ENCODE measurements around the gene NAA16. TPM values are rescaled to one million over a fixed set of nuclear protein-coding genes. Genes with fewer than 3 reads are reported as not detected.

NAA16 gene
- total RNA-seq, 2 donors from 2014 or later = 28.3 to 36.3 TPM

DNA sequence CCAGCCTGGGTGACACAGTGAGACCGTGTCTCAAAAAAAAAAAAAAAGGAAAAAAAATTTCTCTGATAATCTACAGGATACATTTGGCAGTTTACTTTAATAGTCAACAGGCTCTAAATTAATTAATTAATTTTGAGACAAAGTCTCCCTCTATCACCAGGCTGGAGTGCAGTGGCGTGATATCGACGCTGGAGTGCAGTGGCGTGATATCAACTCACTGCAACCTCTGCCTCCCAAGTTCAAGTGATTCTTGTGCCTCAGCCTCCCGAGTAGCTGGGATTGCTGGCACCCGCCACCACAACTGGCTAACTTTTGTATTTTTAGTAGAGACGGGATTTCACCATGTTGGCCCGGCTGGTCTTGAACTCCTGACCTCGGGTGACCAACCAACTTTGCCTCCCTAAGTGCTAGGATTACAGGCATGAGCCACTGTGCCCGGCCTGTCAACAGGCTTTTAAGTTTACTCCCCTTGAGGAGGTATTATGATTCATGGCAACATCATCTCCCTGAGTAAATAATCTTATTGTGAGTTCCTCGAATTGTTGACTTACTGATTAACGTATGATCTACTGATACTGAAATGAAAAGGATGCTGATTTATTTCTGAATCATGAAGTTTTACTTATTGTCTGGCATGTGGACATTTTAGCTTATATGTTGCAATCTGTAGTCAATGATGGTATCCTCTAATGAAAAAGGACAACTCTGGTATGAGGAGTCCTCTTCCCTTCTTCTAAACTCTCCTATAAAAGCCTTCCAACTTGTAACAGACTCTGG is 26.4 kb upstream of the NAA16 start:
- no peaks in the 10 kb centered on the region for H3K27me3 ChIP-seq (replicated peaks; ENCODE audit: insufficient read depth)
- no peaks in the 10 kb centered on the region for H3K9me3 ChIP-seq
- H3K27ac ChIP-seq = no peak overlapping the region
- TF ChIP-seq, protein P1, sequence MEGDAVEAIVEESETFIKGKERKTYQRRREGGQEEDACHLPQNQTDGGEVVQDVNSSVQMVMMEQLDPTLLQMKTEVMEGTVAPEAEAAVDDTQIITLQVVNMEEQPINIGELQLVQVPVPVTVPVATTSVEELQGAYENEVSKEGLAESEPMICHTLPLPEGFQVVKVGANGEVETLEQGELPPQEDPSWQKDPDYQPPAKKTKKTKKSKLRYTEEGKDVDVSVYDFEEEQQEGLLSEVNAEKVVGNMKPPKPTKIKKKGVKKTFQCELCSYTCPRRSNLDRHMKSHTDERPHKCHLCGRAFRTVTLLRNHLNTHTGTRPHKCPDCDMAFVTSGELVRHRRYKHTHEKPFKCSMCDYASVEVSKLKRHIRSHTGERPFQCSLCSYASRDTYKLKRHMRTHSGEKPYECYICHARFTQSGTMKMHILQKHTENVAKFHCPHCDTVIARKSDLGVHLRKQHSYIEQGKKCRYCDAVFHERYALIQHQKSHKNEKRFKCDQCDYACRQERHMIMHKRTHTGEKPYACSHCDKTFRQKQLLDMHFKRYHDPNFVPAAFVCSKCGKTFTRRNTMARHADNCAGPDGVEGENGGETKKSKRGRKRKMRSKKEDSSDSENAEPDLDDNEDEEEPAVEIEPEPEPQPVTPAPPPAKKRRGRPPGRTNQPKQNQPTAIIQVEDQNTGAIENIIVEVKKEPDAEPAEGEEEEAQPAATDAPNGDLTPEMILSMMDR (IDR thresholded peaks at IDR 0.05) = no peak
- DNase-seq (ENCODE audit: low spot score) = no peak
- H3K36me3 ChIP-seq = no peaks in the 10 kb centered on the region
- H3K4me1 ChIP-seq (ENCODE audit: control insufficient read depth in 1 of 2, low read depth in 2 of 2) = no peaks in the 10 kb centered on the region
- no peak for ATAC-seq (ENCODE audit: insufficient number of reproducible peaks, low FRiP score, low read depth)
- H3K4me3 ChIP-seq = no peak overlapping the region

DNA sequence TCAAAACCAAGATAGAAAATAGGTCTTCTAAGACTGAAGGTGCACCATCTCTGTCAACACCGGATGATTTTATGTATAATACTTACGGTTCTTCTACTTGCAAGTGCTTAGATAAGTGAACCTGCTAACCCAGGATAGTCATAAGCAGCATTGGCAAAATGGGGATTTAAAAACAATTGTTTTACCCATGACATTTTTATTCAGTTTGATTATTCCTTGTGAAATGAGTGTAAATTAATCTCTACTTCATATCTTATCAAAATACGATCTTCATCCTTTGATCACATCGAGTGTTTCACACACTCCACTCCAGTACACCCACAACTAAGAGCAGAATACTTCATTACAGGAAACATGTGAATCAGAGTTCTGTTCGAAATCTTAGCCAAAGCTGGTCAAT is 24.7 kb upstream of the NAA16 start:
- ATAC-seq (ENCODE audit: insufficient number of reproducible peaks, low FRiP score, low read depth) = no peak
- H3K9me3 ChIP-seq = no peaks in the 10 kb centered on the region
- no peaks in the 10 kb centered on the region for H3K27me3 ChIP-seq (replicated peaks; ENCODE audit: insufficient read depth)
- H3K27ac ChIP-seq = no peak overlapping the region
- no peaks in the 10 kb centered on the region for H3K4me1 ChIP-seq (ENCODE audit: control insufficient read depth in 1 of 2, low read depth in 2 of 2)
- no peak overlapping the region for H3K4me3 ChIP-seq
- no peaks in the 10 kb centered on the region for H3K36me3 ChIP-seq
- no peak for DNase-seq (ENCODE audit: low spot score)
- TF ChIP-seq, protein P1 (IDR thresholded peaks at IDR 0.05) = no peak

DNA sequence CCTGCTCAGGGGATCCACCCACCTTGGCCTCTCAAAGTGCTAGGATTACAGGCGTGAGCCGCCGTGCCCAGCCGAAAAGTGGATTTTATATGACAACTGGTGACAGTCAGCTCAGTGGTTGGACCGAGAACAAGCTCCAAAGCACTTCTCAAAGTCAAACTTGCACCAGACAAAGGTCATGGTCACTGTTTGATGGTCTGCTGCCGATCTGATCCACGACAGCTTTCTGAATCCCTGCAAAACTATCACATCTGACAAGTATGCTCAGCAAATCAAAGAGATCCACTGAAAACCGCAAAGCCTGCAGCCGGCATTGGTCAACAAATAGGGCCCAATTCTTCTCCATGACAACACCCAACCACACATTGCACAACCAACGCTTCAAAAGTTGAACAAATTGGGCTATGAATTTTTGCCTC is 21.6 kb upstream of the NAA16 start:
- Histone ChIP-seq H3K4me3 (no peak overlapping the region), H3K4me1 (ENCODE audit: control insufficient read depth in 1 of 2, low read depth in 2 of 2) (no peaks in the 10 kb centered on the region), H3K36me3 (no peaks in the 10 kb centered on the region), H3K27ac (no peak overlapping the region), H3K27me3 (replicated peaks; ENCODE audit: insufficient read depth) (no peaks in the 10 kb centered on the region), H3K9me3 (no peaks in the 10 kb centered on the region)
- ATAC-seq (ENCODE audit: insufficient number of reproducible peaks, low FRiP score, low read depth) (no peak), DNase-seq (ENCODE audit: low spot score) (no peak)
- TF ChIP-seq, protein P1 (IDR thresholded peaks at IDR 0.05) = no peak

- no peak overlapping the region for H3K27ac ChIP-seq
- H3K36me3 ChIP-seq = no peaks in the 10 kb centered on the region
- H3K9me3 ChIP-seq = no peaks in the 10 kb centered on the region
- H3K4me1 ChIP-seq (ENCODE audit: control insufficient read depth in 1 of 2, low read depth in 2 of 2) = no peaks in the 10 kb centered on the region
- DNase-seq (ENCODE audit: low spot score) (no peak), ATAC-seq (ENCODE audit: insufficient number of reproducible peaks, low FRiP score, low read depth) (no peak)
- no peak overlapping the region for H3K4me3 ChIP-seq
- TF ChIP-seq, protein P1 (IDR thresholded peaks at IDR 0.05) = no peak
- no peaks in the 10 kb centered on the region for H3K27me3 ChIP-seq (replicated peaks; ENCODE audit: insufficient read depth)
These were observed 19.8 kb upstream of the NAA16 start for GRCh38 chr13:41291246-41291645.

DNA sequence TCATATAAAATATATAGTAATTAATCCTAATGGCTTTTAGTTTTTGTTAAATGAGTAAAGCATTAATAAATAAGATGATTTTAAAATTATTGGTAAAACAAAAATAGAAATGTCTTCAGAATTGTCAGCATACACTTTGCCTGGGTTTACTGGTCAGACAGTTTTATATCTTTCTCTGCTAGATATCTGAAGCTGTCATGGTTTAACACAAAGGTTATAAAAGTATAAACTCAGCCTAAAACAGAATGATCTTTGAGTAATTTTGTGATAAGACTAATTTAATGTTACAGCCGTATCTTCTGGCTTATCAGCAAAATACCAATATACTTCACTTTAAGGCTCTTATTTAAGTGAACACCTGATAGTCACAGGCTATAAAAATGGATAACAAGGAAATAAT is 17.8 kb upstream of the NAA16 start:
- no peaks in the 10 kb centered on the region for H3K27me3 ChIP-seq (replicated peaks; ENCODE audit: insufficient read depth)
- TF ChIP-seq, protein P1 (IDR thresholded peaks at IDR 0.05) = no peak
- DNase-seq (ENCODE audit: low spot score) = no peak
- H3K4me3 ChIP-seq = no peak overlapping the region
- peaks cover 0 to 10% of the 10 kb centered on the region in 2 donors for H3K4me1 ChIP-seq (ENCODE audit: control insufficient read depth in 1 of 2, low read depth in 2 of 2)
- no peaks in the 10 kb centered on the region for H3K9me3 ChIP-seq
- no peaks in the 10 kb centered on the region for H3K36me3 ChIP-seq
- H3K27ac ChIP-seq = no peak overlapping the region
- ATAC-seq (ENCODE audit: insufficient number of reproducible peaks, low FRiP score, low read depth) = no peak
